GM23338 (cell line): ENCODE results near the gene MAPK8IP3. TPM values are rescaled to one million over a fixed set of nuclear protein-coding genes. Genes with fewer than 3 reads are reported as not detected.

Source experiments
- ATAC-seq: fragments of 200-7000 bp; cut with Tn5 transposase; 3 replicates; pipeline ENCODE4 v1.9.1; 2020
- DNase-seq: peaks from one replicate; pipeline ENCODE4 v3.0.0-alpha.2; 2015; ENCODE audit warnings: low spot score
- H2AFZ ChIP-seq: fragments of 200-600 bp; sonication (generic); 2 replicates; pipeline ENCODE4 v1.8.0; 2016; ENCODE audit warnings: antibody characterized with exemption, mild to moderate bottlenecking, moderate library complexity
- H3F3A ChIP-seq: fragments of 200-600 bp; sonication (generic); replicated peaks from 2 replicates; pipeline ENCODE4 v1.8.0; 2017; ENCODE audit warnings: antibody characterized with exemption, mixed run types, low read depth
- H3K27ac ChIP-seq: fragments of 200-600 bp; sonication (generic); 2 replicates; pipeline ENCODE4 v1.6.1; 2016; ENCODE audit warnings: low read depth
- H3K27me3 ChIP-seq: fragments of 200-600 bp; sonication (generic); 2 replicates; pipeline ENCODE4 v1.8.0; 2016; ENCODE audit warnings: mild to moderate bottlenecking, mixed run types, moderate library complexity; ENCODE audit not compliant: insufficient read depth
- H3K36me3 ChIP-seq: fragments of 200-600 bp; sonication (generic); 2 replicates; pipeline ENCODE4 v1.8.0; 2016; ENCODE audit warnings: mild to moderate bottlenecking; ENCODE audit not compliant: insufficient read depth
- H3K4me1 ChIP-seq: fragments of 200-600 bp; sonication (generic); 2 replicates; pipeline ENCODE4 v1.8.0; 2016; ENCODE audit warnings: mild to moderate bottlenecking, moderate library complexity; ENCODE audit not compliant: insufficient read depth
- H3K4me2 ChIP-seq: fragments of 200-600 bp; sonication (generic); 2 replicates; pipeline ENCODE4 v1.7.1; 2017; ENCODE audit warnings: mixed run types
- H3K4me3 ChIP-seq: fragments of 200-600 bp; sonication (generic); 2 replicates; pipeline ENCODE4 v1.6.1; 2016; ENCODE audit warnings: mixed run types
- H3K79me2 ChIP-seq: fragments of 200-600 bp; sonication (generic); replicated peaks from 2 replicates; pipeline ENCODE4 v1.8.0; 2017; ENCODE audit warnings: mild to moderate bottlenecking; ENCODE audit not compliant: insufficient read depth
- H3K9me2 ChIP-seq: fragments of 200-600 bp; sonication (generic); 2 replicates; pipeline ENCODE4 v1.8.0; 2017; ENCODE audit not compliant: insufficient read depth
- H4K20me1 ChIP-seq: fragments of 200-600 bp; sonication (generic); replicated peaks from 2 replicates; pipeline ENCODE4 v1.8.0; 2017; ENCODE audit warnings: mild to moderate bottlenecking; ENCODE audit not compliant: insufficient read depth
- H3K27ac Mint-ChIP-seq: 2 replicates; pipeline ENCODE4 v1.8.0; 2020; ENCODE audit warnings: inconsistent platforms, mild to moderate bottlenecking, moderate library complexity, mixed read lengths
- H3K27me3 Mint-ChIP-seq: 3 replicates; pipeline ENCODE4 v1.8.0; 2022; ENCODE audit warnings: low read depth, mild to moderate bottlenecking, moderate library complexity, mixed read lengths, inconsistent platforms; ENCODE audit not compliant: insufficient read depth, poor library complexity
- H3K36me3 Mint-ChIP-seq: 3 replicates; pipeline ENCODE4 v1.8.0; 2021; ENCODE audit warnings: low read depth, mild to moderate bottlenecking, inconsistent platforms, moderate library complexity, mixed read lengths
- H3K4me1 Mint-ChIP-seq: 3 replicates; pipeline ENCODE4 v1.8.0; 2020; ENCODE audit warnings: mild to moderate bottlenecking, inconsistent platforms, mixed read lengths
- H3K4me3 Mint-ChIP-seq: 3 replicates; pipeline ENCODE4 v1.8.0; 2021; ENCODE audit warnings: moderate library complexity, mild to moderate bottlenecking, inconsistent platforms, mixed read lengths
- H3K9me3 Mint-ChIP-seq: 3 replicates; pipeline ENCODE4 v1.8.0; 2020; ENCODE audit warnings: moderate library complexity, mild to moderate bottlenecking, inconsistent platforms, mixed read lengths
- CREB1 ChIP-seq: fragments of 250-450 bp; sonication (Bioruptor Pico); IDR thresholded peaks from 2 replicates; pipeline ENCODE4 v1.5.0; 2020; ENCODE audit warnings: low read depth, mild to moderate bottlenecking, moderate library complexity
- CTCF ChIP-seq, 2 experiments: fragments of 200-600 bp in 1 of 2; sonication (generic) in 1 of 2; conservative IDR thresholded peaks; 2 replicates each; pipeline versions ENCODE4 v1.5.1 to v1.6.1; 2016 to 2017; ENCODE audit warnings: antibody characterized with exemption in 2 of 2, low read depth in 2 of 2, mild to moderate bottlenecking in 2 of 2, moderate library complexity in 1 of 2
- ETS1 ChIP-seq: IDR thresholded peaks from 2 replicates; pipeline ENCODE4 v1.6.1; 2016; ENCODE audit warnings: antibody characterized with exemption
- EZH2 ChIP-seq: fragments of 200-600 bp; sonication (generic); IDR thresholded peaks from one replicate; pipeline ENCODE4 v1.8.0; 2017; ENCODE audit warnings: antibody characterized with exemption, mild to moderate bottlenecking, low read depth; ENCODE audit not compliant: unreplicated experiment
- EZH2phosphoT487 ChIP-seq: fragments of 200-600 bp; sonication (generic); IDR thresholded peaks from one replicate; pipeline ENCODE4 v1.8.1; 2018; ENCODE audit warnings: antibody characterized with exemption; ENCODE audit not compliant: unreplicated experiment
- JUNB ChIP-seq: IDR thresholded peaks from one replicate; pipeline ENCODE4 v1.6.1; 2016; ENCODE audit warnings: antibody characterized with exemption; ENCODE audit not compliant: unreplicated experiment
- NANOG ChIP-seq: IDR thresholded peaks from 2 replicates; pipeline ENCODE4 v1.6.1; 2016; ENCODE audit warnings: antibody characterized with exemption, borderline replicate concordance
- POLR2AphosphoS5 ChIP-seq: IDR thresholded peaks from 2 replicates; pipeline ENCODE4 v1.6.1; 2016; ENCODE audit warnings: antibody characterized with exemption, low read depth
- REST ChIP-seq: IDR thresholded peaks from one replicate; pipeline ENCODE4 v1.6.1; 2018; ENCODE audit warnings: antibody characterized with exemption; ENCODE audit not compliant: unreplicated experiment
- STAT1 ChIP-seq: IDR thresholded peaks from one replicate; pipeline ENCODE4 v1.6.1; 2016; ENCODE audit warnings: antibody characterized with exemption; ENCODE audit not compliant: unreplicated experiment
- ZNF114 ChIP-seq: fragments of 250-450 bp; sonication (Bioruptor Pico); IDR thresholded peaks from 2 replicates; pipeline ENCODE4 v1.5.0; 2020; ENCODE audit warnings: mild to moderate bottlenecking, moderate library complexity
- ZNF331 ChIP-seq: fragments of 250-450 bp; sonication (Bioruptor Pico); IDR thresholded peaks from 2 replicates; pipeline ENCODE4 v1.5.0; 2020; ENCODE audit warnings: low read depth, mild to moderate bottlenecking, moderate library complexity
- polyA plus RNA-seq: library from polyadenylated mRNA; unstranded; fragments of >200 nt; fragmentation: Nextera tagmentation; extraction: Ambion mirVana; gene quantifications from 2 replicates; pipeline ENCODE4 v1.2.1, GENCODE V29; 2016
- total RNA-seq: library from RNA; depleted of rRNA; stranded (reverse); fragments of >200 nt; shearing (Covaris generic); gene quantifications from 2 replicates; pipeline ENCODE4 v1.2.3, GENCODE V29; 2014

Gene MAPK8IP3
- total and polyA plus RNA-seq, 2 experiments from 2014 or later, result 11.3 to 58.4 TPM

- H3K36me3 ChIP-seq, result no peaks in the 10 kb centered on the region
- no peaks in the 10 kb centered on the region for H3K9me2 ChIP-seq
- TF ChIP-seq CREB1 (CRISPR knock-in tag), result no peak
- TF ChIP-seq REST, result no peak
- no peak for TF ChIP-seq ETS1
- no peak for TF ChIP-seq STAT1
- TF ChIP-seq NANOG, result no peak
- no peaks in the 10 kb centered on the region for H3K79me2 ChIP-seq
- no peak overlapping the region for H3K27ac Mint-ChIP-seq
- H3K4me2 ChIP-seq, result no peak overlapping the region
- H3K36me3 Mint-ChIP-seq, result peaks cover 17% of the 10 kb centered on the region
- no peaks in the 10 kb centered on the region for H3F3A ChIP-seq
- no peaks in the 10 kb centered on the region for H3K4me1 ChIP-seq
- no peak overlapping the region for H3K27ac ChIP-seq
- no peaks in the 10 kb centered on the region for H3K27me3 Mint-ChIP-seq
- DNase-seq (no peak), ATAC-seq (no peak)
- peaks cover 11% of the 10 kb centered on the region for H3K9me3 Mint-ChIP-seq
- no peaks in the 10 kb centered on the region for H3K4me1 Mint-ChIP-seq
- no peak overlapping the region for H2AFZ ChIP-seq
- H4K20me1 ChIP-seq, result no peaks in the 10 kb centered on the region
- H3K4me3 ChIP-seq, result no peak overlapping the region
- no peaks in the 10 kb centered on the region for H3K27me3 ChIP-seq
- no peak overlapping the region for H3K4me3 Mint-ChIP-seq
Observed at GRCh38 chr16:1791943-1792812, 86.2 kb downstream of the MAPK8IP3 start.

GRCh38 chr16:1792836-1793577 is 87.0 kb downstream of the MAPK8IP3 start:
- TF ChIP-seq POLR2AphosphoS5, result no peak
- no peak for TF ChIP-seq ZNF331 (CRISPR knock-in tag)
- no peak for TF ChIP-seq CTCF (conservative IDR thresholded peaks at IDR 0.05; ENCODE audit: low read depth in 2 of 2)
- TF ChIP-seq EZH2, result no peak
- no peak for TF ChIP-seq EZH2phosphoT487
- no peak for TF ChIP-seq STAT1
- no peak for TF ChIP-seq ZNF114
- no peak for TF ChIP-seq JUNB
- H3K79me2 ChIP-seq, result no peaks in the 10 kb centered on the region
- peaks cover 25% of the 10 kb centered on the region for H3K36me3 Mint-ChIP-seq
- H3K4me3 ChIP-seq, result no peak overlapping the region
- no peak for DNase-seq
- H3F3A ChIP-seq, result no peaks in the 10 kb centered on the region
- no peak for ATAC-seq
- no peaks in the 10 kb centered on the region for H3K4me1 Mint-ChIP-seq
- H3K9me3 Mint-ChIP-seq, result peaks cover 19% of the 10 kb centered on the region
- no peak overlapping the region for H3K4me2 ChIP-seq
- no peak overlapping the region for H3K27ac ChIP-seq
- no peaks in the 10 kb centered on the region for H3K27me3 Mint-ChIP-seq
- H3K9me2 ChIP-seq, result no peaks in the 10 kb centered on the region
- H2AFZ ChIP-seq, result no peak overlapping the region
- H3K27ac Mint-ChIP-seq, result no peak overlapping the region
- H4K20me1 ChIP-seq, result no peaks in the 10 kb centered on the region
- no peaks in the 10 kb centered on the region; the same call in 1 of the 2 replicates for H3K36me3 ChIP-seq
- H3K4me3 Mint-ChIP-seq, result no peak overlapping the region
- H3K4me1 ChIP-seq, result no peaks in the 10 kb centered on the region
- H3K27me3 ChIP-seq, result no peaks in the 10 kb centered on the region
